ENCODE measurements around the gene NFKBIZ.
A peak's percentile ranks its signal among the peaks of the same experiment; 100 is the strongest.

DNA sequence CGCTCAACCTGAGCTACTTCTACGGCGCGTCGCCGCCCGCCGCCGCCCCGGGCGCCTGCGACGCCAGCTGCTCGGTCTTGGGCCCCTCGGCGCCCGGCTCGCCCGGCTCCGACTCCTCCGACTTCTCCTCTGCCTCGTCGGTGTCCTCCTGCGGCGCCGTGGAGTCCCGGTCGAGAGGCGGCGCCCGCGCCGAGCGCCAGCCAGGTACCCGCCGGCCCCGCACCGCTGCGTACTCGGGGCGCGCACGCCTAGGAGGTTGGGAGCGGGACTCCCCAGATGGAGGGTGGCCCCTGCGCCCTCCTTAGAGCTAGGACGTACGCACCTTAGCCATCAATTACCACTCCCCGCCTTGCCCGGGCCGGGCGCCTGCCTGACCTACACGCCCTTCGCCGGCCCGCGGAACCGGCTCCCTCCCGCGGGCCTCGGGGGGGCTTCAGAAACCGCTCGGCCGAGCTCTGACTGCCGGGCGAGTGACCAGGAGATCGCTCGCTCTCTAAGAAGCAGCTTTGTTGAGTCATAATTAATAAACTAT lies 466 bp downstream of the NFKBIZ start:
- no peak for TF ChIP-seq POLR2A (IDR thresholded peaks at IDR 0.05)
- peak in 1 of 6 experiments; percentile 12 for TF ChIP-seq CTCF (IDR thresholded peaks at IDR 0.05)

All from thyroid gland (tissue), 4 donors.